ENCODE results near the gene CLIP2. TPM values are rescaled to one million over a fixed set of nuclear protein-coding genes. Genes with fewer than 3 reads are reported as not detected.

CLIP2 gene
- total and polyA plus RNA-seq, 2 of the 8 experiments (the other 6 are each of a cell fraction or from before 2014, with no cell fraction given) = 8.3 to 41.5 TPM

- FAIRE-seq = no peak
- no peaks in the 10 kb centered on the region for H3K27me3 ChIP-seq (replicated peaks in 1 of 4; ENCODE audit: control insufficient read depth in 3 of 4, extremely low read depth in 1 of 4, insufficient read depth in 3 of 4, low read length in 3 of 4)
- ChIA-PET CTCF (ENCODE audit: partially characterized antibody) (interaction anchor here (1.1 to 5.6 kb wide), 6 partner anchors 8 to 51 kb away, joined by 3 to 34 read pairs (median 6); no protein-coding TSS in a partner anchor), POLR2A (ENCODE audit: partially characterized antibody) (interaction anchor here (0.6 to 1.4 kb wide), 2 partner anchors 12 to 13 kb away, joined by 4 to 6 read pairs; no protein-coding TSS in a partner anchor)
- no peak overlapping the region for H2AK5ac ChIP-seq (ENCODE audit: low read depth, low read length)
- no peaks in the 10 kb centered on the region for H3K79me1 ChIP-seq (ENCODE audit: low read depth, low read length)
- no peak overlapping the region for H3K27ac ChIP-seq (ENCODE audit: low read depth, low read length)
- H3K4me2 ChIP-seq (ENCODE audit: insufficient read depth in 1 of 2, low read depth in 2 of 2, low read length in 2 of 2) = no peak overlapping the region
- no peak overlapping the region for H3K23ac ChIP-seq (ENCODE audit: insufficient read length)
- H3K4me3 ChIP-seq (ENCODE audit: extremely low read depth in 1 of 4, insufficient read depth in 2 of 4, low read depth in 3 of 4, low read length in 4 of 4) = no peak overlapping the region
- H2BK12ac ChIP-seq (ENCODE audit: low read depth, low read length) = no peak overlapping the region
- no peak overlapping the region for H4K5ac ChIP-seq (ENCODE audit: insufficient read length, low read depth, low read length)
- no peak overlapping the region for H3K18ac ChIP-seq (ENCODE audit: extremely low read depth, low read length)
- no peak overlapping the region for H2BK20ac ChIP-seq (ENCODE audit: low read length)
- no peak overlapping the region for H2AFZ ChIP-seq (ENCODE audit: low read length)
- H2BK5ac ChIP-seq (ENCODE audit: low read depth, low read length) = no peak overlapping the region
- no peak overlapping the region for H4K91ac ChIP-seq (replicated peaks; ENCODE audit: insufficient read length, low read length)
- H2BK120ac ChIP-seq (replicated peaks; ENCODE audit: low read depth, low read length) = no peak overlapping the region
- no peak overlapping the region for H2BK15ac ChIP-seq (ENCODE audit: low read length)
- H3K4ac ChIP-seq (replicated peaks; ENCODE audit: insufficient read length, low read depth, low read length) = no peak overlapping the region
- no peaks in the 10 kb centered on the region for H3K23me2 ChIP-seq (ENCODE audit: low read depth, low read length)
- no peak overlapping the region for H4K8ac ChIP-seq (ENCODE audit: extremely low read depth, insufficient read depth, low read length)
- H3K56ac ChIP-seq (replicated peaks; ENCODE audit: insufficient read length, low read depth, low read length) = no peak overlapping the region
- H3K36me3 ChIP-seq (ENCODE audit: control insufficient read depth in 2 of 4, insufficient read depth in 4 of 4, low read length in 3 of 4) = no peaks in the 10 kb centered on the region
- peaks cover 0 to 3% (median 0%) of the 10 kb centered on the region in 4 experiments; a peak in 1 of 7 replicates for H3K4me1 ChIP-seq (replicated peaks in 1 of 4; ENCODE audit: control insufficient read depth in 3 of 4, insufficient read depth in 4 of 4, low read length in 3 of 4)
- WGBS, 2 experiments (ENCODE audit: extremely low coverage in 1 of 2, insufficient coverage in 1 of 2, insufficient read length in 1 of 2, insufficient replicate concordance in 2 of 2, low coverage in 1 of 2, low lambda C conversion rate in 2 of 2, missing lambda C conversion rate in 1 of 2) = 80% methylated on average over 10 of the region's 10 CpGs; no CpG with 5 or more reads in 1 of the 2 experiments
- H3K79me2 ChIP-seq (ENCODE audit: control insufficient read depth in 1 of 2, insufficient read depth in 2 of 2, low read length in 2 of 2) = no peaks in the 10 kb centered on the region
- no peak for DNase-seq (ENCODE audit: low read depth in 1 of 2, low spot score in 2 of 2)
- no peak overlapping the region for H3K14ac ChIP-seq (ENCODE audit: insufficient read length)
- H4K20me1 ChIP-seq (replicated peaks in 1 of 2; ENCODE audit: control insufficient read depth in 1 of 2, insufficient read depth in 2 of 2, low read length in 2 of 2) = no peaks in the 10 kb centered on the region
- H3K9ac ChIP-seq (replicated peaks in 1 of 4; ENCODE audit: extremely low read depth in 1 of 4, low read depth in 3 of 4, low read length in 3 of 4) = no peak overlapping the region
- peaks cover 4 to 7% of the 10 kb centered on the region in 2 experiments; a peak in 3 of 4 replicates for H3K9me3 ChIP-seq (ENCODE audit: insufficient read depth in 2 of 2, low read depth in 1 of 2, low read length in 1 of 2)
- TF ChIP-seq TCF12 (IDR thresholded peaks at IDR 0.05; ENCODE audit: low read depth, low read length) (no peak), CHD2 (IDR thresholded peaks at IDR 0.05; ENCODE audit: low read length) (no peak), NANOG (IDR thresholded peaks at IDR 0.05; ENCODE audit: insufficient read depth, low read depth, low read length, poor library complexity, severe bottlenecking) (no peak), TAF1 (IDR thresholded peaks at IDR 0.05; ENCODE audit: low read depth, low read length) (no peak), EGR1 (IDR thresholded peaks at IDR 0.05; ENCODE audit: borderline replicate concordance, low read depth, low read length) (no peak), POLR2A (IDR thresholded peaks at IDR 0.05; ENCODE audit: control extremely low read depth in 1 of 2, low read depth in 2 of 2, low read length in 2 of 2) (no peak), USF2 (IDR thresholded peaks at IDR 0.05; ENCODE audit: low read length) (no peak), GTF2F1 (IDR thresholded peaks at IDR 0.05; ENCODE audit: borderline replicate concordance, low read depth, low read length) (no peak), KDM1A (IDR thresholded peaks at IDR 0.05; ENCODE audit: borderline replicate concordance, low read length) (no peak), RFX5 (IDR thresholded peaks at IDR 0.05; ENCODE audit: borderline replicate concordance, low read depth, low read length) (no peak), ATF2 (IDR thresholded peaks at IDR 0.05; ENCODE audit: low read length) (no peak)
Observed at GRCh38 chr7:74441801-74442200, 152.6 kb downstream of the CLIP2 start.
